Heart left ventricle (tissue), 13 donors: ENCODE data around the gene TUT4.

Experiments
- CTCF ChIP-seq, 12 donors: fragments of 200-600 bp; sonication (generic) in 4 of 12; IDR thresholded peaks; one replicate each; pipeline versions ENCODE4 v1.5.0 to v1.8.0; 2018 to 2022; ENCODE audit warnings: antibody characterized with exemption in 12 of 12, mild to moderate bottlenecking in 5 of 12
- POLR2A ChIP-seq, 2 donors: fragments of 450-650 bp; IDR thresholded peaks; one replicate each; pipeline ENCODE4 v1.6.1; 2017; ENCODE audit warnings: antibody characterized with exemption in 2 of 2, mild to moderate bottlenecking in 2 of 2, moderate library complexity in 2 of 2
- donor health status: ischemic (EF 13 %, LVEDD 7.1; RV severe dilation, severe dysfunction).
- donor health status: DM: no; HTN: yes; CAD: no.
- donor health status: DM: no; HTN: no; CAD: no.
- donor health status: ischemic (EF 25% LVEDD 6.9; RV normal size, moderate dysfunction).
- donor health status: ischemic (EF 25% LVEDD 5.7; RV mildly dilated, moderate dysfunction).
- donor health status: ischemic (EF 35%, LVEDD 5.7; RV mildly dilated, moderate dysfunction).
- donor health status: nonischemic (EF 11% LVEDD 7.7; RV severe dilation, severe dysfunction).
- donor health status: DM: yes; HTN: yes; CAD: no.
- donor health status: PGD.
- donor health status: ischemic (EF 29% LVEDD 5.4; RV normal size, mild dysfunction).
- donor health status: nonischemic (EF 23%, LVEDD 6.1; RV moderate dilation, normal function).

GRCh38 chr1:52400131-52400530 lies 152.8 kb downstream of the TUT4 start:
- TF ChIP-seq CTCF (IDR thresholded peaks at IDR 0.05) (no peak), POLR2A (IDR thresholded peaks at IDR 0.05) (no peak)
